ENCODE measurements around the gene CDYL.

- TF ChIP-seq CTCF (conservative IDR thresholded peaks at IDR 0.05 in 1 of 2, IDR thresholded peaks at IDR 0.05 in 1 of 2; ENCODE audit: extremely low read depth in 1 of 2, insufficient read depth in 1 of 2, low read depth in 1 of 2, low read length in 2 of 2) (no peak), EZH2 (IDR thresholded peaks at IDR 0.05; ENCODE audit: borderline replicate concordance, low read length) (no peak)
Measured at GRCh38 chr6:4772750-4773149, 3.5 kb upstream of the CDYL start.
